ENCODE measurements around the gene FGA.
A peak's percentile ranks its signal among the peaks of the same experiment; 100 is the strongest.

The FGA gene

GRCh38 chr4:154616731-154617130 is 26.2 kb upstream of the FGA start:
- POLR2A ChIA-PET: no interaction called here
- CTCF ChIA-PET: interaction anchor here (1.1 to 13.6 kb wide), 4 partner anchors 11 to 66 kb away, joined by 3 to 550 read pairs (median 3); partner anchors contain the start of gene PLRG1

GRCh38 chr4:154616287-154616686 is 25.7 kb upstream of the FGA start:
- POLR2A ChIA-PET: no interaction called here
- no peak for DNase-seq (ENCODE audit: extremely low spot score)
- TF ChIP-seq, protein P1, sequence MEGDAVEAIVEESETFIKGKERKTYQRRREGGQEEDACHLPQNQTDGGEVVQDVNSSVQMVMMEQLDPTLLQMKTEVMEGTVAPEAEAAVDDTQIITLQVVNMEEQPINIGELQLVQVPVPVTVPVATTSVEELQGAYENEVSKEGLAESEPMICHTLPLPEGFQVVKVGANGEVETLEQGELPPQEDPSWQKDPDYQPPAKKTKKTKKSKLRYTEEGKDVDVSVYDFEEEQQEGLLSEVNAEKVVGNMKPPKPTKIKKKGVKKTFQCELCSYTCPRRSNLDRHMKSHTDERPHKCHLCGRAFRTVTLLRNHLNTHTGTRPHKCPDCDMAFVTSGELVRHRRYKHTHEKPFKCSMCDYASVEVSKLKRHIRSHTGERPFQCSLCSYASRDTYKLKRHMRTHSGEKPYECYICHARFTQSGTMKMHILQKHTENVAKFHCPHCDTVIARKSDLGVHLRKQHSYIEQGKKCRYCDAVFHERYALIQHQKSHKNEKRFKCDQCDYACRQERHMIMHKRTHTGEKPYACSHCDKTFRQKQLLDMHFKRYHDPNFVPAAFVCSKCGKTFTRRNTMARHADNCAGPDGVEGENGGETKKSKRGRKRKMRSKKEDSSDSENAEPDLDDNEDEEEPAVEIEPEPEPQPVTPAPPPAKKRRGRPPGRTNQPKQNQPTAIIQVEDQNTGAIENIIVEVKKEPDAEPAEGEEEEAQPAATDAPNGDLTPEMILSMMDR (IDR thresholded peaks at IDR 0.05; ENCODE audit: control extremely low read depth, extremely low read depth, low read depth, missing control alignments): no peak
- CTCF ChIA-PET: interaction anchor here (1.1 to 13.6 kb wide), 4 partner anchors 11 to 65 kb away, joined by 3 to 550 read pairs (median 3); partner anchors contain the start of gene PLRG1

More at GRCh38 chr4:154616731-154617130, 26.2 kb upstream of the FGA start:
- TF ChIP-seq, protein P1 (IDR thresholded peaks at IDR 0.05; ENCODE audit: control extremely low read depth, extremely low read depth, low read depth, missing control alignments): no peak
- peak; percentile 37 for DNase-seq (ENCODE audit: extremely low spot score)

GRCh38 chr4:154615211-154615610 is 24.7 kb upstream of the FGA start:
- TF ChIP-seq, protein P1 (IDR thresholded peaks at IDR 0.05; ENCODE audit: control extremely low read depth, extremely low read depth, low read depth, missing control alignments): no peak
- ChIA-PET POLR2A (no interaction called here), CTCF (interaction anchor here (0.6 to 13.6 kb wide), 4 partner anchors 10 to 64 kb away, joined by 3 to 550 read pairs (median 28); partner anchors contain the start of gene PLRG1)
- DNase-seq (ENCODE audit: extremely low spot score): no peak

DNA sequence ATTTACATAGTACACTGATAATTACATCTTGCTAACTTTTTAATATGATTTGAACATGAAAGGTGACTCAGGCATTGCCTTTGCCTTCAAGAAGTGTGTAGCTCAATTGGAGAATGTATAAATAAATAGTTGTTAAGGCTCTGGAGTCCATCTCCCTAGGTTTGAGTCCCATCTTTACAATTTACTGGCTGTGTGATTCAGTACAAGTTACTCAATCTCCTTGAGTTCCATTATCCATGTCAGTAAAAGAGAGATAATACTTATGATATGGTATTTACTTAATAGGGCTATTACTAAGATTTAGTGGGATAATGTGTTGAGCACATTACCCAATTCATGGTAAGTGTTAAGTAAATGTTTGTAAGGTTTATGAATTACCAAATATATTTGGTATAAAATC is 23.8 kb upstream of the FGA start:
- ChIA-PET POLR2A (no interaction called here), CTCF (interaction anchor here (0.6 to 6.4 kb wide), 5 partner anchors 11 to 64 kb away, joined by 3 to 44 read pairs (median 5); partner anchors contain the start of gene PLRG1)
- DNase-seq (ENCODE audit: extremely low spot score): no peak
- TF ChIP-seq, protein P1 (IDR thresholded peaks at IDR 0.05; ENCODE audit: control extremely low read depth, extremely low read depth, low read depth, missing control alignments): no peak

DNA sequence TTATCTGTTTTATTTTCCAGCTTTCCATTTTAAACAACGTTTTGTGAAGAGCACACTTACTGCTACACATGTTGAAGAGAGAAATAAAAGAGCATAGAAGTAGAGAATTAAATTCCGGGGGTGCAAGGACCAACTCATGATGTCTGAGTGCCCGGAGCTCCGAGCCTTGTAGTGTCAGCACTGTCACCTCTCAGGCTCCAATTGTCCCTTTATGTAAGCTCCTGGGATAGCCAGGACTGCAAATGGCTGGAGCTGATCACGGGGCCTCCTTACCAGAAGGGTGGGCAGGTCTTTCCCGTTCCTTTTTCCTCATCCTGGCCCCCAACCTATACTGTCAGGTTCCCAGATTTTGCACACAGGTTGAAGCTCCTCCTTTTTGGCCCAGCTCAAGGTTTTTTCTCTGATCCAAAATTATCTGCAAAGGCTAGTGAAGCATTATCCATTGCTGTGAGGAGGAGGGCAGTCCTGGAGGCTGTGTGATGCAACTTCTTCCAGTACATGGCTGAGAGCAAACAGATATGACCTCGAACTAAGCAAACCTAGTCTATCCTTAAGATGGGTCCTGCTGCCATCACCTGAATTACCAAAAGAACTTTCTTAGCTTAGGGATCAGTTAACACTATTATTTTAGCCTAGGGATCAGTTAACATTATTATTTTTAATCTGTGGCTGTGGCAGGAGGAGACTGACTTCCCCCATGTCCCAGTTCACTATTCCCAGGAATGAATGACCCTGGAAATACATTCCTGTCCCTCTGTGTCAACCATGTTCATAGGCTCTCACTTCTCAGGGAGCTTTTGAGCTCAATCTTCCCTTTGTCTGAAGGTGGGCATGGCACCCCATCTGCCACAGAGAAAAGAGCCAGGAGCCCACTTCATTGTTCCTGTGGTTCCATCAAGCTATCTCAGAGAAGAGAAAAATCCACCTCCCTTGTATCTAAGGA is 22.2 kb upstream of the FGA start, which contains the start of gene FGG:
Gene FGG (minus strand): TSS at position 185 of the 943 bp plus-strand sequence. CDS start 47 bp downstream, at position 138.
- CTCF ChIA-PET: interaction anchor here (0.6 to 6.4 kb wide), 10 partner anchors 10 to 62 kb away, joined by 3 to 44 read pairs (median 5); partner anchors contain the start of gene PLRG1
- POLR2A ChIA-PET: no interaction called here
- no peak for DNase-seq (ENCODE audit: extremely low spot score)
- TF ChIP-seq, protein P1 (IDR thresholded peaks at IDR 0.05; ENCODE audit: control extremely low read depth, extremely low read depth, low read depth, missing control alignments): no peak

GRCh38 chr4:154611833-154612232 is 21.3 kb upstream of the FGA start:
- CTCF ChIA-PET: interaction anchor here (0.6 to 6.4 kb wide), 4 partner anchors 34 to 61 kb away, joined by 3 to 44 read pairs (median 4); no protein-coding TSS in a partner anchor
- TF ChIP-seq, protein P1 (IDR thresholded peaks at IDR 0.05; ENCODE audit: control extremely low read depth, extremely low read depth, low read depth, missing control alignments): no peak
- DNase-seq (ENCODE audit: extremely low spot score): no peak
- POLR2A ChIA-PET: no interaction called here
